IPS DF 4.7 (cell line): Measurements from ENCODE around the gene ADARB1.

Source experiments
- DNase-seq: peaks from one replicate; pipeline ENCODE4 v3.0.0-alpha.2; 2013; ENCODE audit warnings: low spot score; ENCODE audit errors: extremely low read depth

Gene ADARB1

GRCh38 chr21:45054927-45055612, 19.3 kb upstream of the ADARB1 start:
- DNase-seq, result no peak

GRCh38 chr21:45055861-45056260, 18.5 kb upstream of the ADARB1 start:
- no peak for DNase-seq

GRCh38 chr21:45056296-45056904, 18.0 kb upstream of the ADARB1 start:
- DNase-seq, result no peak

GRCh38 chr21:45056917-45057560, 17.3 kb upstream of the ADARB1 start:
- DNase-seq, result no peak

GRCh38 chr21:45057886-45058285, 16.5 kb upstream of the ADARB1 start:
- DNase-seq, result no peak

- no peak for DNase-seq
Measured at GRCh38 chr21:45059121-45059520, 15.3 kb upstream of the ADARB1 start.

- DNase-seq, result no peak
Measured at GRCh38 chr21:45060089-45060488, 14.3 kb upstream of the ADARB1 start.

GRCh38 chr21:45060675-45061311, 13.6 kb upstream of the ADARB1 start:
- no peak for DNase-seq

GRCh38 chr21:45064091-45064490, 10.3 kb upstream of the ADARB1 start:
- no peak for DNase-seq

- DNase-seq, result no peak
Measured at GRCh38 chr21:45064618-45065399, 9.6 kb upstream of the ADARB1 start.

GRCh38 chr21:45067462-45068285, 6.7 kb upstream of the ADARB1 start:
- DNase-seq, result no peak

GRCh38 chr21:45069085-45069484, 5.3 kb upstream of the ADARB1 start:
- no peak for DNase-seq

GRCh38 chr21:45069711-45070110, 4.7 kb upstream of the ADARB1 start:
- no peak for DNase-seq

- DNase-seq, result no peak
Measured at GRCh38 chr21:45071078-45071873, 3.1 kb upstream of the ADARB1 start.

GRCh38 chr21:45071874-45072737, 2.3 kb upstream of the ADARB1 start:
- no peak for DNase-seq

- DNase-seq, result no peak
Measured at GRCh38 chr21:45072738-45073300, 1.6 kb upstream of the ADARB1 start.

GRCh38 chr21:45073301-45074047, 906 bp upstream of the ADARB1 start:
- no peak for DNase-seq
